ENCODE measurements around the gene CDK12. TPM values are rescaled to one million over a fixed set of nuclear protein-coding genes. Genes with fewer than 3 reads are reported as not detected.

Gene CDK12
- total and polyA plus RNA-seq, 2 donors, result 14.2 to 26.1 TPM

GRCh38 chr17:39549747-39550573 lies 88.7 kb downstream of the CDK12 start:
- Histone ChIP-seq H3K4me3 (ENCODE audit: low read length in 2 of 2) (no peak overlapping the region), H3K4me1 (ENCODE audit: control insufficient read depth in 2 of 2, insufficient read depth in 2 of 2, low read length in 2 of 2) (no peaks in the 10 kb centered on the region), H3K9me3 (ENCODE audit: control insufficient read depth in 2 of 2, insufficient read depth in 1 of 2, low read length in 1 of 2) (no peaks in the 10 kb centered on the region), H3K27ac (ENCODE audit: low read depth in 1 of 2, low read length in 1 of 2) (no peak overlapping the region), H3K36me3 (ENCODE audit: control insufficient read depth in 2 of 2, insufficient read depth in 2 of 2, low read length in 1 of 2) (peaks cover 59 to 61% of the 10 kb centered on the region in 2 donors), H3K27me3 (ENCODE audit: control insufficient read depth in 2 of 2, insufficient read depth in 1 of 2, low read length in 1 of 2) (no peaks in the 10 kb centered on the region)
- 97% methylated on average over 6 of the region's 6 CpGs for WGBS
- DNase-seq (ENCODE audit: low read depth in 6 of 9, low spot score in 9 of 9), result no peak

GRCh38 chr17:39551879-39552278 lies 90.6 kb downstream of the CDK12 start:
- no peaks in the 10 kb centered on the region for H3K9me3 ChIP-seq (ENCODE audit: control insufficient read depth in 2 of 2, insufficient read depth in 1 of 2, low read length in 1 of 2)
- H3K27me3 ChIP-seq (ENCODE audit: control insufficient read depth in 2 of 2, insufficient read depth in 1 of 2, low read length in 1 of 2), result no peaks in the 10 kb centered on the region
- H3K4me1 ChIP-seq (ENCODE audit: control insufficient read depth in 2 of 2, insufficient read depth in 2 of 2, low read length in 2 of 2), result no peaks in the 10 kb centered on the region
- 94% methylated on average over 1 of the region's 1 CpG for WGBS
- H3K4me3 ChIP-seq (ENCODE audit: low read length in 2 of 2), result no peak overlapping the region
- peaks cover 62 to 66% of the 10 kb centered on the region in 2 donors for H3K36me3 ChIP-seq (ENCODE audit: control insufficient read depth in 2 of 2, insufficient read depth in 2 of 2, low read length in 1 of 2)
- DNase-seq (ENCODE audit: low read depth in 6 of 9, low spot score in 9 of 9), result no peak
- no peak overlapping the region for H3K27ac ChIP-seq (ENCODE audit: low read depth in 1 of 2, low read length in 1 of 2)

GRCh38 chr17:39553341-39553945 lies 92.2 kb downstream of the CDK12 start:
- DNase-seq (ENCODE audit: low read depth in 6 of 9, low spot score in 9 of 9), result no peak
- no peaks in the 10 kb centered on the region for H3K27me3 ChIP-seq (ENCODE audit: control insufficient read depth in 2 of 2, insufficient read depth in 1 of 2, low read length in 1 of 2)
- H3K27ac ChIP-seq (ENCODE audit: low read depth in 1 of 2, low read length in 1 of 2), result no peak overlapping the region
- no peaks in the 10 kb centered on the region for H3K9me3 ChIP-seq (ENCODE audit: control insufficient read depth in 2 of 2, insufficient read depth in 1 of 2, low read length in 1 of 2)
- H3K36me3 ChIP-seq (ENCODE audit: control insufficient read depth in 2 of 2, insufficient read depth in 2 of 2, low read length in 1 of 2), result peaks cover 62 to 65% of the 10 kb centered on the region in 2 donors
- H3K4me3 ChIP-seq (ENCODE audit: low read length in 2 of 2), result no peak overlapping the region
- H3K4me1 ChIP-seq (ENCODE audit: control insufficient read depth in 2 of 2, insufficient read depth in 2 of 2, low read length in 2 of 2), result no peaks in the 10 kb centered on the region
- 68% methylated on average over 2 of the region's 2 CpGs for WGBS

- no peak overlapping the region for H3K27ac ChIP-seq (ENCODE audit: low read depth in 1 of 2, low read length in 1 of 2)
- H3K27me3 ChIP-seq (ENCODE audit: control insufficient read depth in 2 of 2, insufficient read depth in 1 of 2, low read length in 1 of 2), result no peaks in the 10 kb centered on the region
- H3K36me3 ChIP-seq (ENCODE audit: control insufficient read depth in 2 of 2, insufficient read depth in 2 of 2, low read length in 1 of 2), result peaks cover 49 to 61% of the 10 kb centered on the region in 2 donors
- H3K4me1 ChIP-seq (ENCODE audit: control insufficient read depth in 2 of 2, insufficient read depth in 2 of 2, low read length in 2 of 2), result no peaks in the 10 kb centered on the region
- DNase-seq (ENCODE audit: low read depth in 6 of 9, low spot score in 9 of 9), result no peak
- H3K4me3 ChIP-seq (ENCODE audit: low read length in 2 of 2), result no peak overlapping the region
- H3K9me3 ChIP-seq (ENCODE audit: control insufficient read depth in 2 of 2, insufficient read depth in 1 of 2, low read length in 1 of 2), result no peaks in the 10 kb centered on the region
- 98% methylated on average over 2 of the region's 2 CpGs for WGBS
Measured at GRCh38 chr17:39555368-39555767, 94.1 kb downstream of the CDK12 start.

GRCh38 chr17:39556423-39556822 lies 95.1 kb downstream of the CDK12 start:
- WGBS, result 93% methylated on average over 1 of the region's 1 CpG
- no peaks in the 10 kb centered on the region for H3K27me3 ChIP-seq (ENCODE audit: control insufficient read depth in 2 of 2, insufficient read depth in 1 of 2, low read length in 1 of 2)
- no peak overlapping the region for H3K4me3 ChIP-seq (ENCODE audit: low read length in 2 of 2)
- H3K36me3 ChIP-seq (ENCODE audit: control insufficient read depth in 2 of 2, insufficient read depth in 2 of 2, low read length in 1 of 2), result peaks cover 46 to 58% of the 10 kb centered on the region in 2 donors
- no peak overlapping the region for H3K27ac ChIP-seq (ENCODE audit: low read depth in 1 of 2, low read length in 1 of 2)
- H3K4me1 ChIP-seq (ENCODE audit: control insufficient read depth in 2 of 2, insufficient read depth in 2 of 2, low read length in 2 of 2), result no peaks in the 10 kb centered on the region
- DNase-seq (ENCODE audit: low read depth in 6 of 9, low spot score in 9 of 9), result no peak
- H3K9me3 ChIP-seq (ENCODE audit: control insufficient read depth in 2 of 2, insufficient read depth in 1 of 2, low read length in 1 of 2), result no peaks in the 10 kb centered on the region

GRCh38 chr17:39562395-39562794 lies 101.1 kb downstream of the CDK12 start:
- Histone ChIP-seq H3K27ac (ENCODE audit: low read depth in 1 of 2, low read length in 1 of 2) (no peak overlapping the region), H3K27me3 (ENCODE audit: control insufficient read depth in 2 of 2, insufficient read depth in 1 of 2, low read length in 1 of 2) (no peaks in the 10 kb centered on the region), H3K9me3 (ENCODE audit: control insufficient read depth in 2 of 2, insufficient read depth in 1 of 2, low read length in 1 of 2) (no peaks in the 10 kb centered on the region), H3K4me1 (ENCODE audit: control insufficient read depth in 2 of 2, insufficient read depth in 2 of 2, low read length in 2 of 2) (no peaks in the 10 kb centered on the region), H3K4me3 (ENCODE audit: low read length in 2 of 2) (no peak overlapping the region), H3K36me3 (ENCODE audit: control insufficient read depth in 2 of 2, insufficient read depth in 2 of 2, low read length in 1 of 2) (peaks cover 21 to 36% of the 10 kb centered on the region in 2 donors)
- no peak for DNase-seq (ENCODE audit: low read depth in 6 of 9, low spot score in 9 of 9)
- WGBS, result 91% methylated on average over 1 of the region's 1 CpG

- no peaks in the 10 kb centered on the region for H3K9me3 ChIP-seq (ENCODE audit: control insufficient read depth in 2 of 2, insufficient read depth in 1 of 2, low read length in 1 of 2)
- peaks cover 22 to 36% of the 10 kb centered on the region in 2 donors for H3K36me3 ChIP-seq (ENCODE audit: control insufficient read depth in 2 of 2, insufficient read depth in 2 of 2, low read length in 1 of 2)
- H3K4me1 ChIP-seq (ENCODE audit: control insufficient read depth in 2 of 2, insufficient read depth in 2 of 2, low read length in 2 of 2), result no peaks in the 10 kb centered on the region
- H3K27ac ChIP-seq (ENCODE audit: low read depth in 1 of 2, low read length in 1 of 2), result no peak overlapping the region
- H3K4me3 ChIP-seq (ENCODE audit: low read length in 2 of 2), result no peak overlapping the region
- 96% methylated on average over 7 of the region's 7 CpGs for WGBS
- H3K27me3 ChIP-seq (ENCODE audit: control insufficient read depth in 2 of 2, insufficient read depth in 1 of 2, low read length in 1 of 2), result no peaks in the 10 kb centered on the region
- DNase-seq (ENCODE audit: low read depth in 6 of 9, low spot score in 9 of 9), result no peak
Measured at GRCh38 chr17:39562976-39563375, 101.7 kb downstream of the CDK12 start.

- 68% methylated on average over 17 of the region's 17 CpGs for WGBS
- peaks cover 25 to 37% of the 10 kb centered on the region in 2 donors for H3K36me3 ChIP-seq (ENCODE audit: control insufficient read depth in 2 of 2, insufficient read depth in 2 of 2, low read length in 1 of 2)
- DNase-seq (ENCODE audit: low read depth in 6 of 9, low spot score in 9 of 9), result peak in 1 of 9 donors; percentile 26
Measured at GRCh38 chr17:39563476-39563875, 102.2 kb downstream of the CDK12 start.

GRCh38 chr17:39564211-39564848 lies 103.0 kb downstream of the CDK12 start:
- WGBS, result 97% methylated on average over 4 of the region's 4 CpGs
- Histone ChIP-seq H3K27me3 (ENCODE audit: control insufficient read depth in 2 of 2, insufficient read depth in 1 of 2, low read length in 1 of 2) (no peaks in the 10 kb centered on the region), H3K9me3 (ENCODE audit: control insufficient read depth in 2 of 2, insufficient read depth in 1 of 2, low read length in 1 of 2) (no peaks in the 10 kb centered on the region), H3K27ac (ENCODE audit: low read depth in 1 of 2, low read length in 1 of 2) (no peak overlapping the region), H3K36me3 (ENCODE audit: control insufficient read depth in 2 of 2, insufficient read depth in 2 of 2, low read length in 1 of 2) (peaks cover 27 to 42% of the 10 kb centered on the region in 2 donors), H3K4me3 (ENCODE audit: low read length in 2 of 2) (no peak overlapping the region), H3K4me1 (ENCODE audit: control insufficient read depth in 2 of 2, insufficient read depth in 2 of 2, low read length in 2 of 2) (no peaks in the 10 kb centered on the region)
- DNase-seq (ENCODE audit: low read depth in 6 of 9, low spot score in 9 of 9), result no peak

More at GRCh38 chr17:39563476-39563875, 102.2 kb downstream of the CDK12 start:
- no peaks in the 10 kb centered on the region for H3K4me1 ChIP-seq (ENCODE audit: control insufficient read depth in 2 of 2, insufficient read depth in 2 of 2, low read length in 2 of 2)
- no peak overlapping the region for H3K27ac ChIP-seq (ENCODE audit: low read depth in 1 of 2, low read length in 1 of 2)
- no peaks in the 10 kb centered on the region for H3K27me3 ChIP-seq (ENCODE audit: control insufficient read depth in 2 of 2, insufficient read depth in 1 of 2, low read length in 1 of 2)
- H3K9me3 ChIP-seq (ENCODE audit: control insufficient read depth in 2 of 2, insufficient read depth in 1 of 2, low read length in 1 of 2), result no peaks in the 10 kb centered on the region
- no peak overlapping the region for H3K4me3 ChIP-seq (ENCODE audit: low read length in 2 of 2)

Measured in thymus (tissue), 11 donors.